GM21447 (cell line): ENCODE measurements around the gene PTPRJ.

Source experiments
- ATAC-seq: cut with Tn5 transposase; IDR thresholded peaks from one replicate; pipeline ENCODE4 v1.9.1; 2021; ENCODE audit not compliant: unreplicated experiment

Gene PTPRJ

DNA sequence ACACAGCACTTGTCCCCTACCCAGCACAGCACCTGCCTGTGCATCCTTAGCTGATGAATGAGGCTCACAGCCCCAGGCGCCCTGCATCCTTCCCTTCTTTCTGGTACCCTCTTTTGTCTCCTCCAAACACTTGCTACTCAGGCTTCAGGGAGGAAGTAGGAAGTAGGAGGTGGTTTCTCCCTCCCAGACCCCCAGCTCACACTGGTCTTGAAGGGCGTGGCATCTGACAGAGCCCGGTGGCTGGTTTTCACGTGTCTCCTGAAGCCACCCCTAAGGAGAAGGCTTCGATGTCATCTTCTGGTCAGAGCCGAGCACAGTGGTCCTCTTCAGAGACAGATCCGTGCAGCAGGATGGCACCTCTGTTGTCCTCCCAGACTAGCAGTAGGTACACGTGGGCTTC is 109.8 kb downstream of the PTPRJ start:
- ATAC-seq: no peak

DNA sequence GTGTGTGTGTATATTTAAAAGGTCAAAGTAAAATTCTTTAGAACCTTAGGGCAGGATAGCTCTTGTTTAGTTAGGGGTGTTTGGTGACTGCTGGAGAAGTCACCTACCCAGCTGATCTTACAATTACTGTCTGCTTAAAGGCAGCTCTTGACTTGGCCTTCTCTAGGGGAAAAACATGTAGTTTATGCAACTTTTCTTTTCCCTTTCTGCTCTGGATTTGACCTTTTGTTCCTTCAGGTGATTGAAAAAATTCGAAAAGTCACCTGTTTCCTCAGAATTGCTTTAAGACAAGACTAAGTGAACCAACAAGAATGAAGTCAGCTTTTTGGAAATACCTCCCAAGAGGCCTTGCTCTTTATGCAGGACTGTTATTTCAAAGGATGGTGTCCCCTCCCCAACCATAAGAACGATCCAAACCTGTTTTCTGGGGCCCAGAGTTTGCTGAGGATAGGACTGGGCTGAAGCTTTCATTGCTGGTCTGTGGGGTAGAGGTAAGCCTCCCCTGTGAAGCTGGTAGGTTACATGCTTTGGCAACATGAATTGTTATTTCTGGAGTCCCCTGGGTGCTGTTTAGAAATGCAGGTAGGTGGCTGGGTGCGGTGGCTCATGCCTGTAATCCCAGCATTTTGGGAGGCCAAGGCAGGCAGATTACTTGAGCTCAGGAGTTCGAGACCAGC is 111.2 kb downstream of the PTPRJ start:
- ATAC-seq: no peak

DNA sequence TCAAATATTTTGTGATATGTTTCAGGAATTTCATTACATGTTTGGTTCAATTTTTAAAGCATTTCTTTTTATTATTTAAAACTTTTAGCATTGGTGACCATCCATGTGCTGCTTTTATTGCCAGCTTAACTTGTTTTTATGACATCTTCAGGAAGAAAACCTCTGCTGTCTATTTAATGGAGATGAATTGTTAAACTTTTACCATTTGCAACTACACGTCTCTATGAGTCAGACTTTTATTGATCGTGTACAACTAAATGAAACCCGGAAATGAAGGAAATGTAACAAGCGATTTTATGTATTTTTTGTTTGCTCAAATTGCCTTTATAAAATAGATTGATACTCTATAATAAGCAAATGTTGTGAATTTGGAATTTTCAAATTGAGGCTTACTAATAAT is 113.0 kb downstream of the PTPRJ start:
- no peak for ATAC-seq

DNA sequence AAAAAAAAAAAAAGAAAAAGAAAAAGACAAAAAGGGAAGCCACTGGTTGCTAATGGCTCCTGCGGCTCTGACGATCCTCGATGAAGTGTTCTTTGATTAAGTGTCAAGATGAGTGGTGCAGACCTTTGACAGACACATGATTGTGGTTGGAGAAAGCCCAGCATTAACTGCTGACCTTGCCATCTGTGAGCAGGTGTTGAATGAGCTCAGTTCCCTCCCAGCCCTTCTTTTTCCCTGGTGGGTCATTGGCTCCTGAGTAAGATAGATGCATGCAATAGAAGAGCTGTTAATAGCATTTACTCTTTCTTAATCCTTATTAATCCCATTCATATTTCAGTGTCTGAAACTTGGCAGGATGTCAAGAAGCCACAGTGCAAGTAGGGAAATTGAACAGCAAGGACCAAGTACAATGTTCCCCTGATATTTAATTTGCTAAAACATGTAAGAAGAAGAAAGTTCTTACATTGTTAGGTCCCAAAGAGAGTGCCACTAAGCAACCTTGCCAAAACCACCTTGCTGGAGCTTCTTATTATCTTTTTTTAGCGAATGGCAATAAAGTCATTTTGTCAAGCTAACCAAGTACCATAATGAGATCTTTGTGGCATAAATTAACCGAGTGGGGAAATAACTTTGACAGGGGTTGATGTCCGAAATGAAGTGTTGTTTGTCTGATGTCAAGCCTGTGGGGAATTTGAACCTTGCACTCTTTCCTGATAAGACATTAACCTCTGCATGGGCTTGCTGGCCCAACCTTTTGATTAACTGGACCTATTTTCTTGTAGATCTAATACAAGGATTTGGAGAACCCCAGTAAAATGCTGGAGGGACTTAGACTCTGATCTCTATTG is 113.7 kb downstream of the PTPRJ start:
- ATAC-seq: no peak

DNA sequence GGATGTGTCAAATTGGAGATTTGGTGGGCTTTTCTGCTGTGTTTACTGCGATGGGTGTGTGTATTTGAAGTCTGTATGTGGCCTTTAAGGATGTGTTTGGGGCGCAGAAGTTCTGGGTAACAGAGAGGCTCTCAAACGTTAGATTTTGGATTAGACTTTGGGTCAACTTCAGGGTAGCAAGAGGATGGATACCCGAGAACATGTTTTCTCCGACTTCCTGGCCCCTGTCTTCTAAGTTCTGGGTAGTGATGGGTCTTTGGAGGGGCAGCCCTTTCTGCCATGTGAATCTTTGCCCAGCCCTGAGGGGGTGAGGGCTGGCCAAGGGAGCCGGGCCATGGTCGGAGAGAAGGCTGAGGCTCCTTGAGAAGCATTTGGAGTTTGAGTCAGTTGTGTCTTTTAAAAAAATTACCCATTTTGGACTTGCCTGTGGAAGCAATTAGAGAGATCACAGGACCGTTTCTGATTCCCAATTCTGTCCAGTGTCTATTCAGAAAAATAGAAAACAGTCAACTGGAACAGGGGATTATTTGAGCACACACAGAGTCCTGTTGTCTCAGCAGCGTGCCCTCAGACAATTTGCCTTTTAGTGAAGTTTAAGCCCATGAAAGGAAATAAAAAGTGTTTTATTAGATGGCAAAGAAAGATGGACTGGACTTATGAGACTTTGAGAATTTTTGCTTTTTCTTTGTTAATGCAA is 114.4 kb downstream of the PTPRJ start:
- no peak for ATAC-seq

DNA sequence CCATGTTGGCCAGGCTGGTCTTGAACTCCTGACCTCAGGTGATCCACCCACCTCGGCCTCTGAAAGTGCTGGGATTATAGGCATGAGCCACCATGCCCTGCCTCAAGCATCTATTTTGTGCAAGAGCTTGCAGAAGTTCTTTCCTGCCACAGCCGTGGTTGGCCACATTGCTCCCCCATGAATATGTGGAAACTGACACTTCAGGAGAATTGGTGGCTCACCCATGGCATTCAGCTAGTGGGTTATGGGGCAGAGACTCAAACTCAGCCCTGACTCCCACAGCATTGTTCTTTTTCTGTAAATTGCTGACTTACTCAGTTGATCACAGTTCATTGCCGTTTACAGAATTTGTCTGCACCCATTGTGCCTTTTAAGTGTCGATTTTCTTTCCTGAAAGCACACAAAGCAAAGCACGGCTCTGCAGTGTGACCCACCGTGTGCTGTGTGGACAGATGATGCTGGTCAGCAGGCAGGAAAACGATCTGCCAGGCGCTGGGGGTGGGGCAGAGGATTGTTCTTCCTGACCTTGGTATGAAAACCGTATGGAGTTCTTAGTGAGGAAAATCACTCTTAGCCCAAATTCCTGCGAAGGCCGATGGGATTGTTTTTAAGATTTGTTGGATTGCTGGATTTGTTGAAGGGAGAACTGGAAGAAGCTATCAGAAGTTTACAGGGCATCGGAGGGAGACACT is 115.6 kb downstream of the PTPRJ start:
- no peak for ATAC-seq

DNA sequence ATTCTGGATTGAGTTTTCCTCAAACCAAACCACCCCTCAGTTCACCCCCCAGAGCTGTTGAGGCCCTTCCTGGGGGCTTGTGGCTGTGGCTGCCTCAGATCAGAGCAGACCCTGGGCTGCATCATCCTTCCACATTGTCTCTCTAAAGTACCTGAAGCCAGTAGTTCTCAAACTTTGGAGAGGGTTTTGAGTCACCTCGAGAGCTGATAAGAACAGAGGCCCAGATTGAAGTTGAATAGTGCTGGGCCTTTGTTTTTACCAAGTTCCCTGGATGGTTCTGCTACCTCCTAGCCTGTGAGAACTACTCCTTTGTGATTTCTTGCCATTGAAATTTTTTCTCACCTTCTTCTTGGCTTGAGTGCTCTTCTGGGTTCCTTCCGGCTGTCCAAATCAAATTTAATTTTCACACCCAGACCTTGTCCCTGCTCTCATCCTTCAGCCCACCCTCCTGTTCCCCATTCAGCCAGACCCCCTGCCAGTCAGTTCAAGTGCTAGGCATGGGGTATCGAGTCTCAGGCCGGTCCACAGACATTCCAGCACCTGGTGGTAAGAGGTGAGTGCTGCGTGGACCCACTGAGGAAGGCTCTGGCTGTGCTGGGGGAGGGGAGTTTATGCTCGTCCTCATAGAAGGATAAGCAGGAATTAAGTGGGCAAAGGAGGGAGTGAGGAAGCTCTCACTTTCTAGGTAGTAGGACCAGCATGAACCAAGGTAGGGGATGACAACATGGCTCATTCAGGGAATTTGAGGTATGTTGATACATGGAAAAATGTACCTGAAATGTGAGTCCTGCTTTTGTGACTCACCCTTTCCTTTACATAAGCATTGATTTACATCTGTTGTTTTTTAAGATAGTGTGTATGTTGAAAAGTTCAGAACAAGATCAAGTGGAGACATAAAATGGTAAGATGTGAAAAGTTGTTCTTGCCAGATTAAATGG is 116.5 kb downstream of the PTPRJ start:
- no peak for ATAC-seq

DNA sequence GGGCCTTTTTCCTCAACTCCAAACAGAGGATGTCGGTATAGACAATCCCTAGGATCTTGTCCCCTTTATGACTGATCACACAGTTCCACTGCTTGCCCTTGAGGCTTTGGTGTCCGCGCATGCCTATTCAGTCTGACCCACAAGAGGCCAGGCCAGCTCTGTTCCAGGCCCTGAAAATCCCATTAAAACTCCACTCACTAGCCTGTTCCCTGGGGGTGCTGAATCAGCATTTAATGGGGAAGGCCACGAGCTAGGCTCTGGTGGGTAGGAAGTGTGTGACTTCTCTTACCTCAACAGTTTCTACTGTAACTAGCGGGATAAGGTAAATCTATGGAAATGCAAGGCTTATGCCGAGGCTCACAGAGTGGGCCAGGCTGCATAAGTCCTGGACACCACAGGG is 117.7 kb downstream of the PTPRJ start:
- no peak for ATAC-seq

DNA sequence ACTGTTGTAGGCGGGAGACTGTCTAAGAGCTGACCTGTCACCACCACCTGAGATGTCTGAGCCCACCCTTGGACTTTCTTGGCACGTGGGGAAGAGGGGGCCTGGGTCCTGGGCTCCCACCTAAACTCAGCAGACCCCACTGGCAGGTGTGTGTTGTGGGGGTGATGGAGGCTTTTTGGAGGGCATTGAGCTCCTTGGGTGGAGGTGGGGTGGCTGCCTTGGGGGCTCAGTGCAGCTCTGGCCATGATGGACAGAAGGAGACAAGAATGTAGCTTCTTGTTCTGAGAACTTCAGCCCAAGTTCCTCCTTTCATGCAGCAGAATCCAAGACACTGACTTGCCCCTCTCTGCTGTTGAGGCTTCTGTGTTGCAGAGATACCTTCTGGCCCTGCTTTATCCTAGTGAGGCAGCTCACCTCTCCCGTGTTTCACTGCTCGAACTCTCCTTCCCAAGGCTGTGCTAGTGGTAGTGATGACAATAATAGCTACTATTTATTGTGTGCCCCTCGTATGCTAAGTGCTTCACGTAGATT is 119.6 kb downstream of the PTPRJ start:
- ATAC-seq: no peak

DNA sequence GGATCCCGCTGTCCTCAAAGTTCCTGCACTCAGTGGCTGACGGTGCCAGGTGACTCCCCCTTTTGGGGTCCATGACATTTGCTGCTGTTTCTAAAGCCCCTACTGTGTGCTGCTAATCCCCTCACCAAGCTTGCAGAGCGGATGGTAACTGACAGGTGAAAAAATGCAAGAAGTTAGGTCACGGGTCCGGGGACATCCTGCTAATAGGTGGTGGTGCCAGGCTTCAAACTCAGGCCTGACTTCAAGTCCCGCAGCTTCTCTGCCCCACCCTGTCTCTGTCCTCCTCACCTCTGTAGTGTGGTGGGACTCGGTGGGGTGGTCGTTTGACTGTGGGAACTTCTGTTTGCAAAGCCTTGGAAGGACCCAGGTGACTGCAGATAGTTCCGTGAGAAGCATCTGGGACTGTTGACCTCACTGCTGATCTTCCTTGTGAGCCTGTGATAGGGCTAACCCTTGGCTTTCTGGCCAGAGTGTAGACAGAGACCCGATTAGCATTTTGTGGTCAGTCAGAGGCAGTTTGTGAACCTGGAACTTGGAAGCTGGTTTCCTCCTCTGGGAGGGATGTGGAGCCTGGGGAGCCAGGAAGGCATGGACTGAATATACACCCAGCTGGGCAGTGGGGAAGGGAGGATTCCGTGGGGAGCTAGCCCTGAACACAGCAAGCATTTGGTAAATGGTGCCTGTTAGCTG is 120.8 kb downstream of the PTPRJ start:
- ATAC-seq: no peak

DNA sequence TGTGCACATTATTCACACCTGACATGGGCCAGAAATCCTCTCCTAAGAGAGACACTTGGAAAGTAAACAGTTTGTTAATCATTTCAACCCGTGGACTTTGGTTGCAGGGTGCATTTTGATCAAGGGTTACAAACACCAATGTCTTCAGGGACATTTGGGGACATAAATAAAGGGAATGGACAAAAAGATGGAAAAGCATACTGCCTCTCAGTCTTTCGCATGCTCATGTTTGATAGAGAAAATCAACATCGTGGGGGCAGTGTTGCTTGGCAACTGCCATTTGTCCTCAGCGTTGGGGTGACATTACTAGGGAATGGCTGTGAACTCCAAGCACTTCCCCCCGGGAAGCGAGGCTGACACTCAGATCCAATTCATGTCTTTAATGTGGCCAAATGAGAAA is 121.6 kb downstream of the PTPRJ start:
- ATAC-seq: no peak

DNA sequence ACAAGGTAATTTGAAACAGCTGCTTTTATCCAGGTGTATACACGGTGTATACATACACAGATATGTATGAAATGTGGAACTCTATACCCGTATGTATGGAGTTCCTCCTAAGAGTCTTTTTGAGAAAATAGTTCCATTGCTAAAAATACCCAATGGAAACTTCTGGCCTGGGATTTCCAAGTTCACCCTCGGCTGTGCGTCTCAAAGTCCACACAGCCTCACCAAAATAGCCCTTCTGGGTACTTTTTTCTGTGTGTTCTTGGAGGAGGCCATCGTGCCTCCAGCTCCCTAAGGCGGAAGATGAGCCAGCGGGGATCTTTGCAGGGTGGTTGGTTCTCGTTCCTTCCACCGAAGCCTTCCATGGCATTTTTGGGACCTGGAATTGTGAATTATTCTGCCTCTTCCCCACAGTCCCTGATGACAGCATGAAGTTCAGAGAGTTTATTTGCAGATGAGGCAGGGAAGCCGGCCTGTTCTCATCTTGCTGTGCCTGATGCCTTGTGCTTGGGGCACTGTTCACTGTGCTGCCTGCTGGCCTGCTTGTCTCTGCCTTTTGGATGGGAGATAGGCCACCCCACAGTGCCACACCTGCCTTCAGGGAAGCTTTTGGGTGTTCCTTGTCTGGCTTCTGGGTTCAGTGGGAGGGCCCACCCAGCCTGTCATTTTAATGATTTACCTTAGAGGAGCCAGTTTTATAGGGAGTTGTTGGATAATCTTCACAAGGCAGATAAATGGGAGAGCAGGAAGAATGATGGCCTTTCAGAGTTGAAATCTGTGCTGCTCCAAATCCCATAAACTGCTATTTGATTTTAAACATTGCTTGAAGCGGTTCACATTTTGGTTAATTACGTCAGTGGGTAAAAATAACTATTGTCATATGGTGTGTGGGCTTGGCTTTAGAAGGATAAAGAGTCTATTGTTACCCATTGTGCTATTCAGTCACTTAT is 123.5 kb downstream of the PTPRJ start:
- no peak for ATAC-seq

DNA sequence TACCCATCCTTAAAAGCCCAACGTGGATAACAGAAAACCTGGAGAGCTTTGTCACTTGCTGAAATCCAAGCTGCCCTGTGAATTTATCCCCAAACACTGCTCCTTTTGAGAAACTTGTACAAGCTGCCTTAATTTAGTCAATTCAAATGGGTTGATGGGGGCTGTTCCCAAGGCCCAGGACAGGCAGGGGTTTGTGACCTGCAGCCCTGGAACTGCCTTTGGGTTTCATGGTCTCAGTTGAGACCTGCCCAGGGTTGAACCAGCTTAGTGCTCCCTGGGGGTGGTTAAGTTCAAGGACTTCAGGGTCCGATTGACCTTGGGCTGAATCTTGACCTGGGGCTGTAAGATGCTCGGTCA is 124.2 kb downstream of the PTPRJ start:
- ATAC-seq: no peak

DNA sequence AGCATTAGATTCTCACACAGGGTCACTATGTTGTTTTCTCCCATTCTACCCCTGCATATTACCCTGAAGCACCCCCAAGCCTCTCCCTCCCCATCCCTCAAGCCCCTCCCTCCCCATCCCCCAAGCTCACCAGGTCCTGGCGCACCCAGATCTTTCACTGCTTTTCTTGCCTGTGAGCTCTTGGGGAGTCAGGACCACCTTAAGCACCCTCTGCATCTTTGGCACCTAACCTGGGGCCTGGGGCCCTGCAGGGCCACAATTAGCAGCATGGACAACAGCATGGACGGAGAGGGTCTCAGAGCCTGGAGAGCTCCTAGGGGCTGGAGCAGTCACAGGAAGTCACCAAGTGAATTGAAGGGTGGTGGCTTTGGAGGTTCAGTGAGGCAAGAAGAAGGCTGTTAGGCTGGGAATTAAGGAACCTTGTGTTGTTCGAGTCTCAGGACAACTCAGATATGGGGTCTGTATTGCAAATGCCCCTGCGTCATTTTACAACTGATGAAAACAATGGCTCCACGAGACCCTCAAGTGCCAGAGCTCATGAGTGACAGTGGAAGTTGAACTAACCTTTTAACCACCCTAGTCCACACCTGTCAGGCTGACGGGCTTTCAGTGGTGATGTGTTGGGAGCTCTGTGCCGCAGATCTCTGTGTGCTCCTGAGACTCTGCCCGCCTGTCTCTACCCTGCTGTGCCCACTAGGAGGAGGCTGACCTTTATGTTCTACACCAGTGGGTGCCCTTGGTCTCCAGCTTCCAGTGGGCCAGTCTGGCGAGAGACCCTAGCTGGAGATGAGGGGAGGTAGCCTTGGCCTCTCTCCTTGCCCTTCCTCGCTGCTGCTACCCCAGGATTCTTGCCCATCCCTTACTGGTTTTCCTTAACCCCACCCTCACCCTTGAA is 125.0 kb downstream of the PTPRJ start:
- no peak for ATAC-seq

DNA sequence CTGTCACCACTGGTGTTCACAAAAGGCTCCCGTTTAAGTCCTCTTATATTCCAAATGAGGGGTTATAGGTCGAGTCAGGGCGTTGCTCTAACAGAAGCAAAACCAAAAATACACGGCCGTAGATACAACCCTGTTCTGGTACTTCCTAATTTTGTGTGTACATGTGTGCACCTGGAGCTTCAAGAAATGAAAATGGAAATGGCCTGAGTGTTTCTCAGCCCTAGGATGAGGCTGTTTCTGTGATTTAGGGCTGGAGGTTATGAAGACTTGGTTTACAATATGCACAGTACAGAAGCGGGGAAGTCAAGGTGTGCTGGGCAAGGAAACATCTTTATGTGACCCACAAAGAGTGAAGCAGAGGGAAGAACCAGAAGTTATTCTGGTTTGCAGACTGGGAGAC is 125.8 kb downstream of the PTPRJ start:
- ATAC-seq: no peak

DNA sequence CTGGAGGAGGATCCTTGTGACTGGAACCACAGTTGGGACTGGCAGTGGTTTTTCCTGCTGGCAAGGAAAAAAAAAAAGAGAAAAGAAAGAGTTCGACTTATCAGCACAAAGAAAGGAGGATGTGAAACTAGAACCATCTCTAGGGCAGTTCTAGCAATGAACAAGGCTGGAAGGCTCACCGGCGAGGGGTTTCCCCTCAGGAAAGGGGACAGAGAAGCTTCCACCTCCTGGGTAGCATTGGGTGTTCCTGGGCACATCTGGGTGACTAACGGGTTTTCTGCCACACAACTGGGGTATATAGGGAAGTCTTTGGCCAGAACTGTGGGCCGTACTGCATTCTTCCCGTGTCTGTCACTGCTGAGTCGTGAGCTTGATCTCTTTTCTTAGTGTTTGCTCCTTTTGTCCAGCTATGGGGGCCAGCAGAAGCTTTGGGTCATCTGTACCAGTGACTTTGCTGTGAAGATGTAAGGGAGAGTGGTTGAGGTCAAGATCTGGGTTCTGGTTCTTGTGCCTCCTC is 126.9 kb downstream of the PTPRJ start:
- peak; percentile 84 for ATAC-seq
